IMR-90 (cell line): ENCODE measurements around the gene SNRPB. TPM values are rescaled to one million over a fixed set of nuclear protein-coding genes. Genes with fewer than 3 reads are reported as not detected.

Experiments
- ATAC-seq: fragments of 200-7000 bp; cut with Tn5 transposase; 2 replicates; pipeline ENCODE4 v1.9.1; 2020; ENCODE audit warnings: low read depth, mild to moderate bottlenecking, moderate library complexity
- BruUV-seq: library from RNA; stranded (reverse); fragments of 400-500 nt; replicated peaks from 2 replicates; lab custom pipeline; 2021; lab: Mats Ljungman, UMichigan
- CTCF ChIA-PET: fragments of 300-600 bp; formaldehyde crosslinking; extraction: SDS; loops from one replicate; lab custom pipeline; 2021; ENCODE audit warnings: antibody characterized with exemption; lab: Yijun Ruan, JAX
- POLR2A ChIA-PET: fragments of 300-600 bp; sonication (Branson Sonifier 250); formaldehyde crosslinking; loops from one replicate; lab custom pipeline; 2022; ENCODE audit warnings: antibody characterized with exemption; ENCODE audit not compliant: unreplicated experiment; lab: Charles Lee
- DNase-seq: peaks from one replicate; pipeline ENCODE4 v3.0.0; 2013
- H2AFZ ChIP-seq: replicated peaks from 2 replicates; pipeline ENCODE3; 2013; ENCODE audit warnings: low read length, mild to moderate bottlenecking; ENCODE audit not compliant: poor library complexity
- H2AK5ac ChIP-seq: 2 replicates; pipeline ENCODE4 v1.6.1; 2013; ENCODE audit warnings: low read depth, low read length, inconsistent platforms
- H2AK9ac ChIP-seq: replicated peaks from 2 replicates; pipeline ENCODE3; 2013; ENCODE audit warnings: mild to moderate bottlenecking, low read depth, low read length, moderate library complexity; ENCODE audit not compliant: poor library complexity
- H2BK120ac ChIP-seq: 2 replicates; pipeline ENCODE4 v1.6.1; 2013; ENCODE audit warnings: low read depth, low read length, inconsistent platforms
- H2BK15ac ChIP-seq: 3 replicates; pipeline ENCODE4 v1.6.1; 2013; ENCODE audit warnings: low read depth, low read length, inconsistent platforms
- H2BK20ac ChIP-seq: 2 replicates; pipeline ENCODE4 v1.6.1; 2013; ENCODE audit warnings: low read depth, mild to moderate bottlenecking, inconsistent platforms, low read length, moderate library complexity
- H2BK5ac ChIP-seq: 2 replicates; pipeline ENCODE4 v1.6.1; 2013; ENCODE audit warnings: mild to moderate bottlenecking, low read depth, low read length, inconsistent platforms; ENCODE audit not compliant: poor library complexity, severe bottlenecking
- H3K14ac ChIP-seq: replicated peaks from 2 replicates; pipeline ENCODE4 v1.6.1; 2013; ENCODE audit warnings: low read depth, low read length, inconsistent platforms
- H3K18ac ChIP-seq: 2 replicates; pipeline ENCODE4 v1.6.1; 2013; ENCODE audit warnings: low read depth, low read length, control low read depth
- H3K23ac ChIP-seq: 2 replicates; pipeline ENCODE4 v1.6.1; 2013; ENCODE audit warnings: low read depth, low read length, inconsistent platforms
- H3K27ac ChIP-seq: 2 replicates; pipeline ENCODE4 v1.5.1; 2013; ENCODE audit warnings: mild to moderate bottlenecking, control low read depth, low read length; ENCODE audit not compliant: insufficient read depth
- H3K27me3 ChIP-seq: 2 replicates; pipeline ENCODE4 v1.6.1; 2013; ENCODE audit warnings: low read length; ENCODE audit not compliant: control insufficient read depth, insufficient read depth
- H3K36me3 ChIP-seq: 2 replicates; pipeline ENCODE4 v1.6.1; 2013; ENCODE audit warnings: low read length, mixed read lengths; ENCODE audit not compliant: control insufficient read depth, insufficient read depth
- H3K4ac ChIP-seq: 2 replicates; pipeline ENCODE4 v1.6.1; 2013; ENCODE audit warnings: low read depth, low read length, inconsistent platforms
- H3K4me1 ChIP-seq: 2 replicates; pipeline ENCODE4 v1.6.1; 2013; ENCODE audit warnings: low read length, mixed read lengths; ENCODE audit not compliant: control insufficient read depth, insufficient read depth
- H3K4me2 ChIP-seq: 2 replicates; pipeline ENCODE4 v1.6.1; 2013; ENCODE audit warnings: low read depth, mild to moderate bottlenecking, control low read depth, low read length, moderate library complexity
- H3K4me3 ChIP-seq: 2 replicates; pipeline ENCODE4 v1.5.1; 2013; ENCODE audit warnings: low read depth, mild to moderate bottlenecking, control low read depth, low read length, moderate library complexity; ENCODE audit not compliant: insufficient read depth
- H3K56ac ChIP-seq: 2 replicates; pipeline ENCODE4 v1.6.1; 2013; ENCODE audit warnings: low read length, inconsistent platforms; ENCODE audit not compliant: insufficient read depth; ENCODE audit errors: extremely low read depth
- H3K79me1 ChIP-seq, 2 experiments: 2 replicates each; pipeline ENCODE4 v1.6.1; 2013; ENCODE audit warnings: low read length in 2 of 2, inconsistent platforms in 1 of 2, low read depth in 1 of 2
- H3K9ac ChIP-seq: 2 replicates; pipeline ENCODE4 v1.6.1; 2013; ENCODE audit warnings: low read depth, low read length, control low read depth
- H3K9me1 ChIP-seq: 2 replicates; pipeline ENCODE4 v1.6.1; 2013; ENCODE audit warnings: low read length, inconsistent platforms; ENCODE audit not compliant: insufficient read depth
- H3K9me3 ChIP-seq: 2 replicates; pipeline ENCODE4 v1.6.1; 2013; ENCODE audit warnings: low read length; ENCODE audit not compliant: control insufficient read depth, insufficient read depth
- H4K20me1 ChIP-seq: 2 replicates; pipeline ENCODE4 v1.6.1; 2013; ENCODE audit warnings: low read length, inconsistent platforms; ENCODE audit not compliant: insufficient read depth
- H4K5ac ChIP-seq: 2 replicates; pipeline ENCODE4 v1.6.1; 2013; ENCODE audit warnings: mild to moderate bottlenecking, low read depth, low read length, control low read depth
- H4K8ac ChIP-seq, 2 experiments: 2 replicates each; pipeline ENCODE4 v1.6.1; 2013; ENCODE audit warnings: low read depth in 2 of 2, low read length in 2 of 2, control low read depth in 1 of 2, inconsistent platforms in 1 of 2
- H4K91ac ChIP-seq: 2 replicates; pipeline ENCODE4 v1.6.1; 2013; ENCODE audit warnings: low read depth, low read length, inconsistent platforms; ENCODE audit not compliant: insufficient read depth
- CTCF ChIP-seq: conservative IDR thresholded peaks from 2 replicates; pipeline ENCODE4 v1.5.1; 2012; ENCODE audit warnings: mild to moderate bottlenecking, low read depth, low read length, improper control_type of control experiment
- ELK1 ChIP-seq: fragments of 150-350 bp; IDR thresholded peaks from 2 replicates; pipeline ENCODE4 v1.6.1; 2016; ENCODE audit warnings: low read depth, mild to moderate bottlenecking, low read length, moderate library complexity, borderline replicate concordance
- POLR2A ChIP-seq: IDR thresholded peaks from 2 replicates; pipeline ENCODE4 v1.6.1; 2012; ENCODE audit warnings: mild to moderate bottlenecking, low read depth, low read length
- RAD21 ChIP-seq: IDR thresholded peaks from 2 replicates; pipeline ENCODE4 v1.6.1; 2012; ENCODE audit warnings: low read length, improper control_type of control experiment
- RCOR1 ChIP-seq: IDR thresholded peaks from 2 replicates; pipeline ENCODE4 v1.6.1; 2012; ENCODE audit warnings: mild to moderate bottlenecking, low read length, improper control_type of control experiment; ENCODE audit not compliant: insufficient replicate concordance
- RFX5 ChIP-seq: IDR thresholded peaks from 2 replicates; pipeline ENCODE4 v1.8.0; 2012; ENCODE audit warnings: low read depth, mild to moderate bottlenecking, low read length, moderate library complexity
- SMC3 ChIP-seq: fragments of 150-350 bp; IDR thresholded peaks from 2 replicates; pipeline ENCODE4 v1.6.1; 2016; ENCODE audit warnings: low read depth, mild to moderate bottlenecking, antibody characterized with exemption, low read length, moderate library complexity
- USF2 ChIP-seq: fragments of 150-350 bp; IDR thresholded peaks from 2 replicates; pipeline ENCODE4 v1.6.1; 2017; ENCODE audit warnings: mild to moderate bottlenecking, antibody characterized with exemption, low read length, low read depth
- WGBS, 2 experiments: methylation state at CpG; one replicate each; pipeline versions ENCODE4 v1.1.5 to v1.1.7; 2013; ENCODE audit warnings: missing lambda C conversion rate in 2 of 2; ENCODE audit not compliant: insufficient read length in 1 of 2; ENCODE audit errors: extremely low coverage in 2 of 2; 5-methylcytosine and 5-hydroxymethylcytosine counted together
- dilution Hi-C: fragments of 300-500 bp; cut with HindIII; formaldehyde crosslinking; loops from one replicate; pipeline ENCODE4 v1.14.3; 2018; ENCODE audit warnings: low sequenced_read_pairs; ENCODE audit not compliant: unreplicated experiment
- in situ Hi-C: fragments of 300-500 bp; cut with MboI; formaldehyde crosslinking; loops from 3 replicates; pipeline ENCODE4 v1.14.3; 2019; ENCODE audit warnings: low sequenced_read_pairs, inconsistent platforms, mixed read lengths
- intact Hi-C: fragments of 100-400 bp; cut with micrococcal nuclease; formaldehyde crosslinking; loops from 2 replicates; pipeline ENCODE4 v1.10.0; 2022
- polyA plus RNA-seq, 3 experiments: library from polyadenylated mRNA; depleted of rRNA; stranded (reverse); fragments of >200 nt; gene quantifications; 2 replicates each; pipeline ENCODE4 v1.2.3, GENCODE V29; 2012; ENCODE audit warnings: low replicate concordance in 1 of 3
- total RNA-seq: library from RNA; depleted of rRNA; stranded (reverse); fragments of >200 nt; gene quantifications from 2 replicates; pipeline ENCODE4 v1.2.3, GENCODE V29; 2012

Gene SNRPB
- total and polyA plus RNA-seq, 2 of the 4 experiments (the other 2 are of a cell fraction) = 103 to 214 TPM

GRCh38 chr20:2518096-2518495 lies 47.5 kb upstream of the SNRPB start:
- Histone ChIP-seq H3K4me1 (peaks cover 6% of the 10 kb centered on the region), H2BK120ac (no peak overlapping the region), H3K9me3 (no peaks in the 10 kb centered on the region), H2AK9ac (no peak overlapping the region), H3K18ac (no peak overlapping the region), H3K36me3 (no peaks in the 10 kb centered on the region; the same call in 1 of the 2 replicates), H4K20me1 (no peaks in the 10 kb centered on the region), H3K23ac (no peak overlapping the region), H3K9ac (no peak overlapping the region), H3K56ac (no peak overlapping the region), H4K91ac (no peak overlapping the region), H4K8ac (no peak overlapping the region), H2AFZ (no peak overlapping the region), H2AK5ac (no peak overlapping the region), H3K27me3 (no peaks in the 10 kb centered on the region), H2BK15ac (no peak overlapping the region), H2BK5ac (no peak overlapping the region), H3K79me1 (peaks cover 0 to 19% of the 10 kb centered on the region in 2 experiments; a peak in 2 of 4 replicates), H2BK20ac (no peak overlapping the region), H3K9me1 (peaks cover 24% of the 10 kb centered on the region), H3K4me3 (no peak overlapping the region), H3K4ac (no peak overlapping the region), H3K27ac (no peak overlapping the region), H3K14ac (no peak overlapping the region), H3K4me2 (no peak overlapping the region), H4K5ac (no peak overlapping the region)
- intact Hi-C loops (no loop called here), in situ Hi-C loops (loop anchor here (25.0 kb wide), 1 partner anchor 319 kb away; the partner anchor contains the start of genes PCED1A and VPS16), dilution Hi-C loops (no loop called here)
- no peak for ATAC-seq
- ChIA-PET POLR2A (no interaction called here), CTCF (interaction anchor here (0.7 kb wide), 1 partner anchor 753 kb away, joined by 3 read pairs; no protein-coding TSS in a partner anchor)
- no TSS peak for BruUV-seq
- DNase-seq = no peak
- no peak for TF ChIP-seq RAD21
- TF ChIP-seq RFX5 = no peak
- TF ChIP-seq ELK1 = no peak
- no peak for TF ChIP-seq POLR2A
- TF ChIP-seq CTCF = no peak
- no peak for TF ChIP-seq USF2
- TF ChIP-seq SMC3 = no peak
- no peak for TF ChIP-seq RCOR1
- 94% methylated on average over 3 of the region's 10 CpGs; no CpG with 5 or more reads in 1 of the 2 experiments for WGBS, 2 experiments
